ENCODE data around the gene ATOSA. TPM values are rescaled to one million over a fixed set of nuclear protein-coding genes. Genes with fewer than 3 reads are reported as not detected.

The ATOSA gene
- polyA plus RNA-seq, 1 donor from 2014 or later: 64.0 TPM

- no peak overlapping the region for H3K4me2 ChIP-seq (ENCODE audit: low read length)
- no peaks in the 10 kb centered on the region for H3K9me3 ChIP-seq (ENCODE audit: low read length)
- H3K4me3 ChIP-seq (ENCODE audit: low read length): no peak overlapping the region
- no peak overlapping the region for H2AFZ ChIP-seq (ENCODE audit: low read depth, low read length)
- H3K9ac ChIP-seq (ENCODE audit: low read length): no peak overlapping the region
- no peaks in the 10 kb centered on the region for H4K20me1 ChIP-seq (ENCODE audit: insufficient read depth)
- no peaks in the 10 kb centered on the region for H3K9me2 ChIP-seq (ENCODE audit: insufficient read depth, low read length)
- TF ChIP-seq SMC3 (conservative IDR thresholded peaks at IDR 0.05; ENCODE audit: poor library complexity): no peak
- TF ChIP-seq EZH2 (IDR thresholded peaks at IDR 0.05; ENCODE audit: borderline replicate concordance, insufficient read depth, low read length, poor library complexity, severe bottlenecking): no peak
- no peak for TF ChIP-seq EP300 (conservative IDR thresholded peaks at IDR 0.05; ENCODE audit: poor library complexity, severe bottlenecking)
- TF ChIP-seq, protein P1, sequence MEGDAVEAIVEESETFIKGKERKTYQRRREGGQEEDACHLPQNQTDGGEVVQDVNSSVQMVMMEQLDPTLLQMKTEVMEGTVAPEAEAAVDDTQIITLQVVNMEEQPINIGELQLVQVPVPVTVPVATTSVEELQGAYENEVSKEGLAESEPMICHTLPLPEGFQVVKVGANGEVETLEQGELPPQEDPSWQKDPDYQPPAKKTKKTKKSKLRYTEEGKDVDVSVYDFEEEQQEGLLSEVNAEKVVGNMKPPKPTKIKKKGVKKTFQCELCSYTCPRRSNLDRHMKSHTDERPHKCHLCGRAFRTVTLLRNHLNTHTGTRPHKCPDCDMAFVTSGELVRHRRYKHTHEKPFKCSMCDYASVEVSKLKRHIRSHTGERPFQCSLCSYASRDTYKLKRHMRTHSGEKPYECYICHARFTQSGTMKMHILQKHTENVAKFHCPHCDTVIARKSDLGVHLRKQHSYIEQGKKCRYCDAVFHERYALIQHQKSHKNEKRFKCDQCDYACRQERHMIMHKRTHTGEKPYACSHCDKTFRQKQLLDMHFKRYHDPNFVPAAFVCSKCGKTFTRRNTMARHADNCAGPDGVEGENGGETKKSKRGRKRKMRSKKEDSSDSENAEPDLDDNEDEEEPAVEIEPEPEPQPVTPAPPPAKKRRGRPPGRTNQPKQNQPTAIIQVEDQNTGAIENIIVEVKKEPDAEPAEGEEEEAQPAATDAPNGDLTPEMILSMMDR (IDR thresholded peaks at IDR 0.05; ENCODE audit: poor library complexity, severe bottlenecking): no peak
- no peak for TF ChIP-seq RAD21 (conservative IDR thresholded peaks at IDR 0.05)
- no peak for TF ChIP-seq POLR2AphosphoS5 (IDR thresholded peaks at IDR 0.05)
- no peak for TF ChIP-seq MXI1 (conservative IDR thresholded peaks at IDR 0.05; ENCODE audit: poor library complexity, severe bottlenecking)
- no peak for TF ChIP-seq REST (IDR thresholded peaks at IDR 0.05; ENCODE audit: borderline replicate concordance)
- no peak for TF ChIP-seq TAF1 (IDR thresholded peaks at IDR 0.05; ENCODE audit: low read depth)
- H3F3A ChIP-seq (ENCODE audit: insufficient read depth, low read length, poor library complexity, severe bottlenecking): no peaks in the 10 kb centered on the region
- H3K36me3 ChIP-seq (ENCODE audit: insufficient read depth, low read length): peaks cover 7% of the 10 kb centered on the region
- H3K27me3 ChIP-seq (ENCODE audit: insufficient read depth, low read depth, low read length): no peaks in the 10 kb centered on the region
- no peak overlapping the region for H3K27ac ChIP-seq (ENCODE audit: low read length)
- peaks cover 5% of the 10 kb centered on the region for H3K79me2 ChIP-seq (replicated peaks; ENCODE audit: insufficient read depth, low read length)
Measured at GRCh38 chr15:52668133-52668532, 11.1 kb downstream of the ATOSA start.

DNA sequence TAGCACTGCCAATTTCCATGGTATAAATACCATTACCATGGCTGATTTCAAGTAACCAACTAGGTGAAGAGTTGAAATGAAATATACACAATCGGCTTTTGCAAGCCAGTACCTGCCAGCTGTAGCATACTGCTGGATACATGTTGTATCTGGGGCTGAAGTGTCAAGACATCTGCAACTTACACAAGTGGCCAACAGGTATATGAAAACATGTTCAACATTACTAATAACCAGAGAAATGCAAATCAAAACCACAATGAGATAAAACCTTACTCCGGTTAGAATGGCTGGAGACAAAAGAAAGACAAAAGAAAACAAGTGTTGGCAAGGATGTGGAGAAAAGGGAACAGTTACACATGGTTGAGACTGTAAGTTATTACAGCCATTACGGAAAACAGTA, 11.6 kb downstream of the ATOSA start:
- Histone ChIP-seq H3K9me2 (ENCODE audit: insufficient read depth, low read length) (no peaks in the 10 kb centered on the region), H2AFZ (ENCODE audit: low read depth, low read length) (no peak overlapping the region), H3K36me3 (ENCODE audit: insufficient read depth, low read length) (peaks cover 7% of the 10 kb centered on the region), H3K79me2 (replicated peaks; ENCODE audit: insufficient read depth, low read length) (peaks cover 5% of the 10 kb centered on the region), H3K9ac (ENCODE audit: low read length) (no peak overlapping the region), H3K27me3 (ENCODE audit: insufficient read depth, low read depth, low read length) (no peaks in the 10 kb centered on the region), H4K20me1 (ENCODE audit: insufficient read depth) (no peaks in the 10 kb centered on the region), H3K4me2 (ENCODE audit: low read length) (no peak overlapping the region), H3K4me3 (ENCODE audit: low read length) (no peak overlapping the region), H3K9me3 (ENCODE audit: low read length) (no peaks in the 10 kb centered on the region), H3K27ac (ENCODE audit: low read length) (no peak overlapping the region), H3F3A (ENCODE audit: insufficient read depth, low read length, poor library complexity, severe bottlenecking) (no peaks in the 10 kb centered on the region)
- no peak for TF ChIP-seq TAF1 (IDR thresholded peaks at IDR 0.05; ENCODE audit: low read depth)
- no peak for TF ChIP-seq MXI1 (conservative IDR thresholded peaks at IDR 0.05; ENCODE audit: poor library complexity, severe bottlenecking)
- TF ChIP-seq RAD21 (conservative IDR thresholded peaks at IDR 0.05): no peak
- TF ChIP-seq, protein P1 (IDR thresholded peaks at IDR 0.05; ENCODE audit: poor library complexity, severe bottlenecking): no peak
- no peak for TF ChIP-seq SMC3 (conservative IDR thresholded peaks at IDR 0.05; ENCODE audit: poor library complexity)
- no peak for TF ChIP-seq EP300 (conservative IDR thresholded peaks at IDR 0.05; ENCODE audit: poor library complexity, severe bottlenecking)
- no peak for TF ChIP-seq REST (IDR thresholded peaks at IDR 0.05; ENCODE audit: borderline replicate concordance)
- TF ChIP-seq POLR2AphosphoS5 (IDR thresholded peaks at IDR 0.05): no peak
- no peak for TF ChIP-seq EZH2 (IDR thresholded peaks at IDR 0.05; ENCODE audit: borderline replicate concordance, insufficient read depth, low read length, poor library complexity, severe bottlenecking)
